ENCODE data around the gene MAP3K6. TPM values are rescaled to one million over a fixed set of nuclear protein-coding genes. Genes with fewer than 3 reads are reported as not detected.

MAP3K6 gene
- total and polyA plus RNA-seq, 2 of the 13 experiments (the other 11 are each of a cell fraction or from before 2014, with no cell fraction given) = 2.7 to 3.2 TPM

- TF ChIP-seq ZNF281 (CRISPR knock-in tag; IDR thresholded peaks at IDR 0.05; ENCODE audit: borderline replicate concordance) (peak; percentile 45; the same call in 1 of the 2 replicates), ZNF550 (CRISPR knock-in tag; IDR thresholded peaks at IDR 0.05; ENCODE audit: borderline replicate concordance) (no peak), ZNF780A (CRISPR knock-in tag; IDR thresholded peaks at IDR 0.05) (no peak)
- TF ChIP-seq, protein P1, sequence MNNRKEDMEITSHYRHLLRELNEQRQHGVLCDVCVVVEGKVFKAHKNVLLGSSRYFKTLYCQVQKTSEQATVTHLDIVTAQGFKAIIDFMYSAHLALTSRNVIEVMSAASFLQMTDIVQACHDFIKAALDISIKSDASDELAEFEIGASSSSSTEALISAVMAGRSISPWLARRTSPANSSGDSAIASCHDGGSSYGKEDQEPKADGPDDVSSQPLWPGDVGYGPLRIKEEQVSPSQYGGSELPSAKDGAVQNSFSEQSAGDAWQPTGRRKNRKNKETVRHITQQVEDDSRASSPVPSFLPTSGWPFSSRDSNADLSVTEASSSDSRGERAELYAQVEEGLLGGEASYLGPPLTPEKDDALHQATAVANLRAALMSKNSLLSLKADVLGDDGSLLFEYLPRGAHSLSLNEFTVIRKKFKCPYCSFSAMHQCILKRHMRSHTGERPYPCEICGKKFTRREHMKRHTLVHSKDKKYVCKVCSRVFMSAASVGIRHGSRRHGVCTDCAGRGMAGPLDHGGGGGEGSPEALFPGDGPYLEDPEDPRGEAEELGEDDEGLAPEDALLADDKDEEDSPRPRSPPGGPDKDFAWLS (CRISPR knock-in tag; IDR thresholded peaks at IDR 0.05; ENCODE audit: borderline replicate concordance) = no peak
- TF ChIP-seq, protein P2, sequence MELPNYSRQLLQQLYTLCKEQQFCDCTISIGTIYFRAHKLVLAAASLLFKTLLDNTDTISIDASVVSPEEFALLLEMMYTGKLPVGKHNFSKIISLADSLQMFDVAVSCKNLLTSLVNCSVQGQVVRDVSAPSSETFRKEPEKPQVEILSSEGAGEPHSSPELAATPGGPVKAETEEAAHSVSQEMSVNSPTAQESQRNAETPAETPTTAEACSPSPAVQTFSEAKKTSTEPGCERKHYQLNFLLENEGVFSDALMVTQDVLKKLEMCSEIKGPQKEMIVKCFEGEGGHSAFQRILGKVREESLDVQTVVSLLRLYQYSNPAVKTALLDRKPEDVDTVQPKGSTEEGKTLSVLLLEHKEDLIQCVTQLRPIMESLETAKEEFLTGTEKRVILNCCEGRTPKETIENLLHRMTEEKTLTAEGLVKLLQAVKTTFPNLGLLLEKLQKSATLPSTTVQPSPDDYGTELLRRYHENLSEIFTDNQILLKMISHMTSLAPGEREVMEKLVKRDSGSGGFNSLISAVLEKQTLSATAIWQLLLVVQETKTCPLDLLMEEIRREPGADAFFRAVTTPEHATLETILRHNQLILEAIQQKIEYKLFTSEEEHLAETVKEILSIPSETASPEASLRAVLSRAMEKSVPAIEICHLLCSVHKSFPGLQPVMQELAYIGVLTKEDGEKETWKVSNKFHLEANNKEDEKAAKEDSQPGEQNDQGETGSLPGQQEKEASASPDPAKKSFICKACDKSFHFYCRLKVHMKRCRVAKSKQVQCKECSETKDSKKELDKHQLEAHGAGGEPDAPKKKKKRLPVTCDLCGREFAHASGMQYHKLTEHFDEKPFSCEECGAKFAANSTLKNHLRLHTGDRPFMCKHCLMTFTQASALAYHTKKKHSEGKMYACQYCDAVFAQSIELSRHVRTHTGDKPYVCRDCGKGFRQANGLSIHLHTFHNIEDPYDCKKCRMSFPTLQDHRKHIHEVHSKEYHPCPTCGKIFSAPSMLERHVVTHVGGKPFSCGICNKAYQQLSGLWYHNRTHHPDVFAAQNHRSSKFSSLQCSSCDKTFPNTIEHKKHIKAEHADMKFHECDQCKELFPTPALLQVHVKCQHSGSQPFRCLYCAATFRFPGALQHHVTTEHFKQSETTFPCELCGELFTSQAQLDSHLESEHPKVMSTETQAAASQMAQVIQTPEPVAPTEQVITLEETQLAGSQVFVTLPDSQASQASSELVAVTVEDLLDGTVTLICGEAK (IDR thresholded peaks at IDR 0.05) = no peak
- TF ChIP-seq, protein P2 (CRISPR knock-in tag; IDR thresholded peaks at IDR 0.05) = no peak
Observed at GRCh38 chr1:27364696-27365371, 1.9 kb downstream of the MAP3K6 start (continued).
